Left ventricle myocardium superior (tissue), 1 donor: Measurements from ENCODE around the gene CD86. TPM values are rescaled to one million over a fixed set of nuclear protein-coding genes. Genes with fewer than 3 reads are reported as not detected.
"Not testable (repeated sequence)": the region's sequence is repeated elsewhere in the genome, so short reads cannot be mapped to it uniquely, and the experiment has no call there.

Experiments
- ATAC-seq: fragments of 200-7000 bp; cut with Tn5 transposase; one replicate; pipeline ENCODE4 v1.9.1; 2020; ENCODE audit warnings: mild to moderate bottlenecking, moderate library complexity
- DNase-seq: peaks from one replicate; pipeline ENCODE4 v3.0.0-alpha.2; 2020
- intact Hi-C: fragments of 100-400 bp; cut with micrococcal nuclease; formaldehyde crosslinking; loops from one replicate; pipeline ENCODE4 v1.11.0; 2022
- total RNA-seq: library from RNA; stranded (reverse); fragmentation: NEBNext Ultra II Directional; extraction: Animal tissue kit (Norgen Biotek cat#: 25700); gene quantifications from one replicate; pipeline ENCODE4 v1.2.1, GENCODE V29; 2021
- donor health status: DM: no; HTN: yes; CAD: no; lungs with severe emphysema.

The CD86 gene
- total RNA-seq, 1 donor from 2014 or later, result 4.4 TPM

DNA sequence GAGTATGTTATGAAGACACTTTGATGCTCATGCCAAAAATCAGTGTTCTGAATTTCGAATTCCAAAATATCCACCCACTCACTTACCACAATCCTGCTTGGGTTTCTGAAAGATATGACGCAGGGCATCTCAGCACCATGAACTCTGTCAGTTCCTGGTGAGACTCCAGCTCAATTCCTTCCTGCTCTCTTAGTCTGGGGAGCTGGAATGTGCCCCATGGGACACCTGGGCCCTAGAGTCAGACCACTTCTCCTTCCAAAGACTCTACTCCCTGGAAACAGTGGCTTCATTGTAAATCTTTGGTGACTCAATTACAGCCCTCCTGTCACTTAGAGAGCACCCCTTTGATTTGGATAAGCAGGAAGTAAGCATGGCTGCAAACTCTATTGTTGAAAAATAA is 50.5 kb downstream of the CD86 start:
- no peak for DNase-seq
- ATAC-seq, result no peak
- intact Hi-C loops, result loop anchor here (10.0 kb wide), 1 partner anchor 149 kb away; no protein-coding TSS in a partner anchor

DNA sequence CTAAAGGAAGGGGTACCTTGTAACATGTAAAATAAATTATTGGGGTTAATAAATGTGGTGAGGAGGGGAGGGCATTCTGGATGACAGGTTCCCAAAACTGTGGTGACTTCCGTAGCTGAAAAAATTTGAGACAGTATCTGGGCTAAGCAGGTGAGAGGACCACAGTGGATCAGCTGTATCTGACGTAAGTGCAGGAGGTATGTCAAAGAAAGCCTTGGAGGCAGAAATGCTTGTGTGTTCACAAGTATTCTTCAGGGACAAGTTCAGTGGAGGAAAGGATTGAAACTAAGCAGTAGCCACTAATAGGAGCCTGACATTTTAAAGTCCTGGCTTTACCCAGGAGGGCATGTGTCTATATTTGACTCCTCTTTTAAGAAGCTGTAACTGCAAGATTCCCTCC is 52.0 kb downstream of the CD86 start:
- intact Hi-C loops, result loop anchor here (10.0 kb wide), 1 partner anchor 148 kb away; no protein-coding TSS in a partner anchor
- no peak for ATAC-seq
- DNase-seq, result no peak

DNA sequence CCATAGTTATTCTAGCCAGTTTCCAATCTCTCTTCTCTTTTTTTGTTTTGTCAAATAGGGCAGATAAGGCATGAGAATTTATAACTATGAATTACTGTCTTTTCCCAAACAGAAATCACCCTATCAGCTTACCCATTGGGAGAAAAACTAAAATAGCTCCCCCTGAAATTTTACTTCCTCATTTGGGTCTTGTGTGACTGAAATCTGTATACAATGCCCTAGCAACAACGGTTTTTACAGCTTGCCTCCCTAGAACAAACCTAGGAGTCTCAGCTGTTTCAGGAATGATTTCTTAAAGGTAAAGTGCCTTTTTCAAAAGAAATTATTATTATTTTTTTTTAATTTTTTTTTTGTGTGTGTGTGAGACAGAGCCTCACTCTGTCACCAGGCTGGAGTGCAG is 56.8 kb downstream of the CD86 start:
- DNase-seq (no peak), ATAC-seq (no peak)
- intact Hi-C loops, result no loop called here

GRCh38 chr3:122112754-122113153 is 57.6 kb downstream of the CD86 start:
- DNase-seq (no peak), ATAC-seq (no peak)
- intact Hi-C loops, result no loop called here

- ATAC-seq, result no peak
- no peak for DNase-seq
- intact Hi-C loops, result no loop called here
These were observed 68.7 kb downstream of the CD86 start for GRCh38 chr3:122123850-122124249.

- intact Hi-C loops, result no loop called here
- ATAC-seq (no peak), DNase-seq (no peak)
These were observed 77.9 kb downstream of the CD86 start for GRCh38 chr3:122132949-122133540.

DNA sequence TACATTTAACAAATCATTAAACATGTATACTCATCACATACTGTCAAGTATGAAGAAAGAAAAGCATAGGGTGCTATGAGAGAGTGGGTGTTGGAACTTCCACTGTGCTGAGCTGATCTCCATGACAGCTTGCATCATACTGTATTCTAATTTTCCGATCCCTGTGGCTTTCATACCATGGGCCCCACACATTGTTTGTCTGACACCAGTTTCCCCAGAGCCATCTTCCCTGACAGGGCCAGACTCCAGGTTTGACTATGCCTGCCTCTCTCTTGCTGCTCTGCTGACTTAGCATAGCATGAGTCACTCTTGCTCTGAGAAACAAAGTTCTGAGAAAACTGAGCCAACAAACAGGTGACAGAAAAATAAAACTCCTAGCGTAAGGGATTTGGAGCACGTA is 91.3 kb downstream of the CD86 start:
- ATAC-seq (no peak), DNase-seq (no peak)
- intact Hi-C loops, result no loop called here

- no peak for ATAC-seq
- intact Hi-C loops, result no loop called here
These were observed 93.9 kb downstream of the CD86 start for GRCh38 chr3:122148941-122149627.

GRCh38 chr3:122151480-122151879 is 96.3 kb downstream of the CD86 start:
- DNase-seq (no peak), ATAC-seq (no peak)
- intact Hi-C loops, result no loop called here

More at GRCh38 chr3:122148941-122149627, 93.9 kb downstream of the CD86 start:
- no peak for DNase-seq

DNA sequence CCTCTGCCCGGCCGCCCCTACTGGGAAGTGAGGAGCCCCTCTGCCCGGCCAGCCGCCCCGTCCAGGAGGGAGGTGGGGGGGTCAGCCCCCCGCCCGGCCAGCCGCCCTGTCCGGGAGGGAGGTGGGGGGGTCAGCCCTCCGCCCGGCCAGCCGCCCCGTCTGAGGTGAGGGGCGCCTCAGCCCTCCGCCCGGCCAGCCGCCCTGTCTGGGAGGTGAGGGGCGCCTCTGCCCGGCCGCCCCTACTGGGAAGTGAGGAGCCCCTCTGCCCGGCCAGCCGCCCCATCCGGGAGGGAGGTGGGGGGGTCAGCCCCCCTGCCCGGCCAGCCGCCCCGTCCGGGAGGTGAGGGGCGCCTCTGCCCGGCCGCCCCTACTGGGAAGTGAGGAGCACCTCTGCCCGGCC is 109.8 kb downstream of the CD86 start:
- ATAC-seq, intact Hi-C loops, DNase-seq: not testable (repeated sequence)

DNA sequence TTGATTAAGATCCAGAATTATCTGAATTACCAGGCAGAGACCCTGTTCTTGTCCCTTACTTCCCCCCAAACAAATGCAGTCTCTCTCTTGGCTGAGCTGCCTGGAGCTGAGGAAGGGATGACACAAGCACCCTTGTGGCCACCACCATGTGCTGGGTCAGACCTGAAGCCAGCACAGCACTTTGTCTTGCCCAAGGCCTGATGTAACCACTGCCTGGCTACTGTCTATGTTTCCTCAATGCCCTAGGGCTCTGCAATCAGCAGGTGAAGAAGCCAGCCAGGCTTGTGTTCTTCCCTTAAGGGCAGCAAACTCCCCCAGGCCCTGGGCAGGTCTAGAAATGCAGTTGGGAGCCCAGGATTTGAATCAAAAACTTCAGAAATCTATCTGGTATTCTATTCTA is 112.5 kb downstream of the CD86 start:
- intact Hi-C loops, result no loop called here
- DNase-seq (no peak), ATAC-seq (no peak)

DNA sequence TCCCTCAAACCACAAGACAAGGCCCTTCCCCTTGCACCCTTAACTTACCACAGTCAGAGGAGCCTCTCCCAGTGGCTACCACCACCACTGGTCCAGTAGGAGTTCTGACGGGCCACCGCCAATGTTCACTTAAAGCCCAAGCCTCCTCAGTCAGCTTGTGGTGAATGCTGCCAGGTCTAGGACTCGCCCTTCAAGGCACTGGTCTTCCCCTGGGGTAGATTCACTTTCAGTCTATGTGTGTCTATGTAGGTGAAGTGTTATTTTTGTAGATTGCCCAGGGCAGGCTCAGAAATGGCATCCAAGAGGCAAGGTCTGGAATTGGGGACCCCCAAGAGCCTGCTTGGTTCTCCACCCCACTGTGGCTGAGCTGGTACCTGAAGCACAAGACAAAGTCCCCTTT is 112.9 kb downstream of the CD86 start:
- intact Hi-C loops, result no loop called here
- ATAC-seq (no peak), DNase-seq (no peak)

GRCh38 chr3:122169911-122170310 is 114.7 kb downstream of the CD86 start:
- intact Hi-C loops, result no loop called here
- DNase-seq (no peak), ATAC-seq (no peak)

Other genes with a start within 250 kb of the CD86 start
- 6.3 TPM for gene IQCB1, start 220.3 kb upstream of the CD86 start, total RNA-seq
- gene EAF2, start 220.2 kb upstream of the CD86 start, total RNA-seq, result 3.5 TPM
- 6.8 TPM for gene SLC15A2, start 161.0 kb upstream of the CD86 start, total RNA-seq
- gene ILDR1, start 33.1 kb upstream of the CD86 start, total RNA-seq, result 0.20 TPM
- not detected for gene CASR, start 128.3 kb downstream of the CD86 start, total RNA-seq